SJCRH30 (cell line): Measurements from ENCODE around the gene GPR183. TPM values are rescaled to one million over a fixed set of nuclear protein-coding genes. Genes with fewer than 3 reads are reported as not detected.

Experiments used
- DNase-seq, 2 experiments: peaks; one replicate each; pipeline ENCODE4 v3.0.0-alpha.2; 2015 to 2020
- H3K27ac ChIP-seq: fragments of 250-450 bp; sonication (Bioruptor Pico); 2 replicates; pipeline ENCODE4 v1.5.1; 2020; ENCODE audit warnings: mild to moderate bottlenecking, moderate library complexity
- H3K27me3 ChIP-seq: fragments of 250-450 bp; sonication (Bioruptor Pico); 2 replicates; pipeline ENCODE4 v1.5.1; 2020; ENCODE audit warnings: mild to moderate bottlenecking, moderate library complexity
- H3K36me3 ChIP-seq: fragments of 250-450 bp; sonication (Bioruptor Pico); 2 replicates; pipeline ENCODE4 v1.5.1; 2020; ENCODE audit warnings: mild to moderate bottlenecking, moderate library complexity
- H3K4me1 ChIP-seq: fragments of 250-450 bp; sonication (Bioruptor Pico); 2 replicates; pipeline ENCODE4 v1.5.1; 2020; ENCODE audit warnings: mild to moderate bottlenecking, moderate library complexity
- H3K4me3 ChIP-seq: fragments of 250-450 bp; sonication (Bioruptor Pico); 2 replicates; pipeline ENCODE4 v1.5.1; 2020; ENCODE audit warnings: mild to moderate bottlenecking, moderate library complexity
- H3K9me3 ChIP-seq: fragments of 250-450 bp; sonication (Bioruptor Pico); replicated peaks from 2 replicates; pipeline ENCODE4 v1.5.1; 2020; ENCODE audit warnings: mild to moderate bottlenecking, moderate library complexity
- total RNA-seq: library from RNA; depleted of rRNA; stranded (reverse); fragments of >200 nt; shearing (Covaris generic); gene quantifications from 2 replicates; pipeline ENCODE4 v1.2.3, GENCODE V29; 2014

The GPR183 gene
- total RNA-seq, 1 experiment from 2014 or later = not detected

GRCh38 chr13:99311748-99312492 is 4.7 kb upstream of the GPR183 start:
- no peak overlapping the region for H3K4me3 ChIP-seq
- H3K36me3 ChIP-seq = no peaks in the 10 kb centered on the region
- peaks cover 7% of the 10 kb centered on the region; the same call in 1 of the 2 replicates for H3K4me1 ChIP-seq
- no peak overlapping the region for H3K27ac ChIP-seq
- H3K27me3 ChIP-seq = no peaks in the 10 kb centered on the region
- H3K9me3 ChIP-seq = no peaks in the 10 kb centered on the region
- no peak for DNase-seq

GRCh38 chr13:99311137-99311536 is 3.9 kb upstream of the GPR183 start:
- peaks cover 2% of the 10 kb centered on the region; the same call in 1 of the 2 replicates for H3K4me1 ChIP-seq
- no peak overlapping the region; the same call in 1 of the 2 replicates for H3K27ac ChIP-seq
- H3K36me3 ChIP-seq = no peaks in the 10 kb centered on the region
- no peak for DNase-seq
- no peak overlapping the region for H3K4me3 ChIP-seq
- H3K9me3 ChIP-seq = no peaks in the 10 kb centered on the region
- H3K27me3 ChIP-seq = no peaks in the 10 kb centered on the region

GRCh38 chr13:99310382-99311031 is 3.3 kb upstream of the GPR183 start:
- no peaks in the 10 kb centered on the region for H3K9me3 ChIP-seq
- no peaks in the 10 kb centered on the region for H3K27me3 ChIP-seq
- no peak for DNase-seq
- no peaks in the 10 kb centered on the region for H3K36me3 ChIP-seq
- H3K4me1 ChIP-seq = peaks cover 2% of the 10 kb centered on the region; the same call in 1 of the 2 replicates
- no peak overlapping the region; the same call in 1 of the 2 replicates for H3K27ac ChIP-seq
- no peak overlapping the region for H3K4me3 ChIP-seq

- H3K4me3 ChIP-seq = no peak overlapping the region
- H3K27me3 ChIP-seq = no peaks in the 10 kb centered on the region
- H3K4me1 ChIP-seq = peaks cover 2% of the 10 kb centered on the region; the same call in 1 of the 2 replicates
- no peaks in the 10 kb centered on the region for H3K36me3 ChIP-seq
- no peak overlapping the region for H3K27ac ChIP-seq
- DNase-seq = no peak
- H3K9me3 ChIP-seq = no peaks in the 10 kb centered on the region
These were observed 1.4 kb upstream of the GPR183 start for GRCh38 chr13:99308471-99309087.

- H3K27ac ChIP-seq = no peak overlapping the region
- H3K36me3 ChIP-seq = no peaks in the 10 kb centered on the region
- peaks cover 2% of the 10 kb centered on the region; the same call in 1 of the 2 replicates for H3K4me1 ChIP-seq
- no peak overlapping the region for H3K4me3 ChIP-seq
- peak; percentile 23 to 30 for DNase-seq
- no peaks in the 10 kb centered on the region for H3K27me3 ChIP-seq
- H3K9me3 ChIP-seq = no peaks in the 10 kb centered on the region
These were observed 595 bp upstream of the GPR183 start for GRCh38 chr13:99307648-99308339.

- no peak overlapping the region for H3K4me3 ChIP-seq
- H3K27me3 ChIP-seq = no peaks in the 10 kb centered on the region
- DNase-seq = no peak
- H3K9me3 ChIP-seq = no peaks in the 10 kb centered on the region
- peaks cover 2% of the 10 kb centered on the region; the same call in 1 of the 2 replicates for H3K4me1 ChIP-seq
- H3K27ac ChIP-seq = no peak overlapping the region
- no peaks in the 10 kb centered on the region for H3K36me3 ChIP-seq
These were observed 1.6 kb downstream of the GPR183 start for GRCh38 chr13:99305566-99305965.

GRCh38 chr13:99305158-99305557 is 2.0 kb downstream of the GPR183 start:
- Histone ChIP-seq H3K9me3 (no peaks in the 10 kb centered on the region), H3K27ac (no peak overlapping the region), H3K4me1 (peaks cover 2% of the 10 kb centered on the region; the same call in 1 of the 2 replicates), H3K36me3 (no peaks in the 10 kb centered on the region), H3K27me3 (no peaks in the 10 kb centered on the region), H3K4me3 (no peak overlapping the region)
- no peak for DNase-seq

GRCh38 chr13:99304541-99304940 is 2.7 kb downstream of the GPR183 start:
- DNase-seq = no peak
- H3K36me3 ChIP-seq = no peaks in the 10 kb centered on the region
- H3K9me3 ChIP-seq = no peaks in the 10 kb centered on the region
- H3K4me3 ChIP-seq = no peak overlapping the region
- H3K27ac ChIP-seq = no peak overlapping the region
- peaks cover 2% of the 10 kb centered on the region for H3K4me1 ChIP-seq
- H3K27me3 ChIP-seq = no peaks in the 10 kb centered on the region

GRCh38 chr13:99303863-99304521 is 3.2 kb downstream of the GPR183 start:
- Histone ChIP-seq H3K27ac (no peak overlapping the region), H3K4me1 (peaks cover 2% of the 10 kb centered on the region)
- no peak for DNase-seq

GRCh38 chr13:99302637-99303505 is 4.3 kb downstream of the GPR183 start:
- Histone ChIP-seq H3K4me3 (no peak overlapping the region), H3K27ac (no peak overlapping the region), H3K9me3 (no peaks in the 10 kb centered on the region), H3K27me3 (no peaks in the 10 kb centered on the region), H3K36me3 (no peaks in the 10 kb centered on the region), H3K4me1 (peaks cover 2% of the 10 kb centered on the region)
- DNase-seq = no peak

More at GRCh38 chr13:99303863-99304521, 3.2 kb downstream of the GPR183 start:
- no peaks in the 10 kb centered on the region for H3K9me3 ChIP-seq
- no peaks in the 10 kb centered on the region for H3K27me3 ChIP-seq
- H3K4me3 ChIP-seq = no peak overlapping the region
- no peaks in the 10 kb centered on the region for H3K36me3 ChIP-seq

- no peaks in the 10 kb centered on the region for H3K36me3 ChIP-seq
These were observed 5.1 kb downstream of the GPR183 start for GRCh38 chr13:99301913-99302636.

GRCh38 chr13:99301056-99301838 is 6.0 kb downstream of the GPR183 start:
- no peaks in the 10 kb centered on the region for H3K36me3 ChIP-seq
- H3K27me3 ChIP-seq = no peaks in the 10 kb centered on the region
- H3K4me3 ChIP-seq = no peak overlapping the region
- no peaks in the 10 kb centered on the region; the same call in 1 of the 2 replicates for H3K4me1 ChIP-seq
- H3K9me3 ChIP-seq = no peaks in the 10 kb centered on the region
- DNase-seq = no peak
- no peak overlapping the region for H3K27ac ChIP-seq

More at GRCh38 chr13:99301913-99302636, 5.1 kb downstream of the GPR183 start:
- Histone ChIP-seq H3K27me3 (no peaks in the 10 kb centered on the region), H3K9me3 (no peaks in the 10 kb centered on the region), H3K27ac (no peak overlapping the region), H3K4me3 (no peak overlapping the region), H3K4me1 (no peaks in the 10 kb centered on the region; the same call in 1 of the 2 replicates)
- DNase-seq = no peak
